ENCODE measurements around the gene DGKA. TPM values are rescaled to one million over a fixed set of nuclear protein-coding genes. Genes with fewer than 3 reads are reported as not detected.
A peak's percentile ranks its signal among the peaks of the same experiment; 100 is the strongest.

The DGKA gene
- total RNA-seq, 2 donors from 2014 or later, result 74.9 to 161 TPM

DNA sequence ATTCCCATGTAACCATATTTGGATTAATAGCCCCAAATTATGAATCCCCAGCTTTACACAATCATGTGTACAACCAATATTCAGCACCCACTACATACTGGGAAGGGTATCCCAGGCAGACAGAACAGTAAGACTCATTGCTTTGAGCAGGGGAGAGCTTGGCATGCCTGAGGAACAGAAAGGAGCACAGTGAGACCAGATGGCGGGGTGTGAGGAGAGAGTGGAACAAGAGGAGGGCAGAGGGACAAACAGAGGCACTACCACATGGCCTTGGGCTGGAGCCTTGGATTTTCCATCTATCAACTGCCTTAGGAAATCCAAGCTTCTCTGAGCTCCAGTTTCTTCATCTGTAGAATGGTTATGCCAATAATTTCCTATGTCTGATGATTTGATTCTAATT, 3.8 kb downstream of the DGKA start:
- TF ChIP-seq POLR2AphosphoS5 (IDR thresholded peaks at IDR 0.05), result no peak
- TF ChIP-seq, protein P1, sequence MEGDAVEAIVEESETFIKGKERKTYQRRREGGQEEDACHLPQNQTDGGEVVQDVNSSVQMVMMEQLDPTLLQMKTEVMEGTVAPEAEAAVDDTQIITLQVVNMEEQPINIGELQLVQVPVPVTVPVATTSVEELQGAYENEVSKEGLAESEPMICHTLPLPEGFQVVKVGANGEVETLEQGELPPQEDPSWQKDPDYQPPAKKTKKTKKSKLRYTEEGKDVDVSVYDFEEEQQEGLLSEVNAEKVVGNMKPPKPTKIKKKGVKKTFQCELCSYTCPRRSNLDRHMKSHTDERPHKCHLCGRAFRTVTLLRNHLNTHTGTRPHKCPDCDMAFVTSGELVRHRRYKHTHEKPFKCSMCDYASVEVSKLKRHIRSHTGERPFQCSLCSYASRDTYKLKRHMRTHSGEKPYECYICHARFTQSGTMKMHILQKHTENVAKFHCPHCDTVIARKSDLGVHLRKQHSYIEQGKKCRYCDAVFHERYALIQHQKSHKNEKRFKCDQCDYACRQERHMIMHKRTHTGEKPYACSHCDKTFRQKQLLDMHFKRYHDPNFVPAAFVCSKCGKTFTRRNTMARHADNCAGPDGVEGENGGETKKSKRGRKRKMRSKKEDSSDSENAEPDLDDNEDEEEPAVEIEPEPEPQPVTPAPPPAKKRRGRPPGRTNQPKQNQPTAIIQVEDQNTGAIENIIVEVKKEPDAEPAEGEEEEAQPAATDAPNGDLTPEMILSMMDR (IDR thresholded peaks at IDR 0.05), result no peak
- no peak for TF ChIP-seq POLR2A (IDR thresholded peaks at IDR 0.05)
- H3K4me3 ChIP-seq, result no peak overlapping the region
- H3K36me3 ChIP-seq, result no peaks in the 10 kb centered on the region
- H3K27me3 ChIP-seq (replicated peaks; ENCODE audit: insufficient read depth), result no peaks in the 10 kb centered on the region
- peaks cover 4% of the 10 kb centered on the region for H3K4me1 ChIP-seq (replicated peaks)
- WGBS, result 100% methylated on average over 1 of the region's 1 CpG
- DNase-seq (ENCODE audit: low spot score), result no peak
- no peaks in the 10 kb centered on the region for H3K9me3 ChIP-seq
- intact Hi-C loops (cut with DNase I), result no loop called here
- H3K27ac ChIP-seq, result no peak overlapping the region

DNA sequence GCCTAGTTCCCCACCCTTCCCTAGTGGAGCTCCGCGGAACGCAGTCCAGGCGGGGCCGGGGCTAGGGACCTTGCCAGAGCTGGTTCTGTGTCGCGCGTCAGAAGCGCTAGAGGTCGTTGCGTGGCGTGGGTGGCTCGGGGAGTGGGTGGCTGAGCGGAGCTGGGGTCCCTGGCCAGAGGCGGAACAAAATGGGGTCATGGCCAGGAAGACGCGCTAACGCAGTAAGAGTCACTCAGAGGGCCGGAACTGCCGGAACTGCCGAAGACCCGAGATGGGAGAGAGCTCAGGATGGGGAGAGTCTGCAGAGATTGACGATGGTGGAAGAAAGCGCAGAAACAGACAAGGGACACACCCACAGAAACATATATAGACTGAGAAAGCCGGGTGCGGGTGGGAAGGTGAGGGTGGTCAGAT, 4.8 kb downstream of the DGKA start:
- WGBS, result 56% methylated on average over 26 of the region's 26 CpGs
- no peaks in the 10 kb centered on the region for H3K9me3 ChIP-seq
- no peak overlapping the region for H3K4me3 ChIP-seq

DNA sequence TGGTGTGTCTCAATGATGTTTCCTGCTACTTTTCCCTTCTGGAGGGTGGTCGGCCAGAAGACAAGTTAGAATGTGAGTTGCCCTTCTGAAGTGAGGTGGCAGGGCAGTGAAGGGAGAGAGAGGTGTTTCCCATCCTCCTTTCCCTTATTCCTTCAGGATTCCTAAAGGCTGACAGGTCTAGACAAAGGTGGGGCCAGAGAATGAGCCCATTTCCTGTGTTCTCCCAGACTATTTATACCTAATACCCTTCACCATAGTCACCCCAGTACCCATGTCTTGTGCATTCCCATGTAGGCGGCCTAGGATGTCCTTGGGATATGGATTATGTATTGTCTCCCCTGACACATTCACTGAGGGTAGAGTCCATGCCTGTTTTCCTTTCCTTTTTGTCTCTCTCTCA, 7.0 kb downstream of the DGKA start:
- H3K36me3 ChIP-seq, result no peaks in the 10 kb centered on the region
- 93% methylated on average over 2 of the region's 2 CpGs for WGBS
- TF ChIP-seq, protein P1 (IDR thresholded peaks at IDR 0.05), result no peak
- no peak for TF ChIP-seq POLR2A (IDR thresholded peaks at IDR 0.05)
- no peak for TF ChIP-seq POLR2AphosphoS5 (IDR thresholded peaks at IDR 0.05)
- DNase-seq (ENCODE audit: low spot score), result no peak
- H3K27ac ChIP-seq, result no peak overlapping the region
- intact Hi-C loops (cut with DNase I), result loop anchor here (2.0 kb wide), 1 partner anchor 199 kb away; no protein-coding TSS in a partner anchor
- H3K27me3 ChIP-seq (replicated peaks; ENCODE audit: insufficient read depth), result no peaks in the 10 kb centered on the region
- H3K4me1 ChIP-seq (replicated peaks), result peaks cover 4% of the 10 kb centered on the region
- H3K9me3 ChIP-seq, result no peaks in the 10 kb centered on the region
- H3K4me3 ChIP-seq, result no peak overlapping the region

More for the DNA sequence above, 4.8 kb downstream of the DGKA start:
- TF ChIP-seq, protein P1 (IDR thresholded peaks at IDR 0.05), result no peak
- TF ChIP-seq POLR2AphosphoS5 (IDR thresholded peaks at IDR 0.05) (no peak), POLR2A (IDR thresholded peaks at IDR 0.05) (no peak)
- Histone ChIP-seq H3K4me1 (replicated peaks) (peaks cover 4% of the 10 kb centered on the region), H3K36me3 (no peaks in the 10 kb centered on the region), H3K27me3 (replicated peaks; ENCODE audit: insufficient read depth) (no peaks in the 10 kb centered on the region), H3K27ac (peak overlapping the region in 1 of 2 donors; percentile 33)
- intact Hi-C loops (cut with DNase I), result no loop called here
- no peak for DNase-seq (ENCODE audit: low spot score)

DNA sequence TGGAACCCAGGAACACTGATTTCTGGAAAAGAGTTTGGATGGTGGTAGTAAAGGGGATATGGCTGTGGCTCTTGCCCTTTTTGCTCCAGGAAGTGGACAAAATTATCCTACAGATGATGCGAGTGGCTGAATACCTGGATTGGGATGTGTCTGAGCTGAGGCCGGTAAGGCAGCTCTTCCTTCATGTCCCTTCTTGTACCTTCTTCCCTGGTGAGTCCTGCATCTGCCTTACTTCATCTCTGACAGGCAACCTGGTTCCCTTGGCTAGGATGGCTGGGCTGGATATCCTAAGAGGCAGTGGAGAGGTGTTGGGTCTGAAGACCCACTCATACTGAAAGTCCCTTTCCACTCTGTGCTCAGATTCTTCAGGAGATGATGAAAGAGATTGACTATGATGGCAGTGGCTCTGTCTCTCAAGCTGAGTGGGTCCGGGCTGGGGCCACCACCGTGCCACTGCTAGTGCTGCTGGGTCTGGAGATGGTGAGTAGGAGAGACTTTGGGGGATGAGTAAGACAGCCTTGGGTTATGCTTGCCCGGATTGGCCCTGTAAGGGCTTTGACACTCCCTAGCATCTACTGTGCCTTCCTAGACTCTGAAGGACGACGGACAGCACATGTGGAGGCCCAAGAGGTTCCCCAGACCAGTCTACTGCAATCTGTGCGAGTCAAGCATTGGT, 8.0 kb downstream of the DGKA start:
- Histone ChIP-seq H3K27me3 (replicated peaks; ENCODE audit: insufficient read depth) (no peaks in the 10 kb centered on the region), H3K36me3 (no peaks in the 10 kb centered on the region), H3K4me3 (no peak overlapping the region), H3K9me3 (no peaks in the 10 kb centered on the region), H3K4me1 (replicated peaks) (no peaks in the 10 kb centered on the region), H3K27ac (no peak overlapping the region)
- WGBS, result 91% methylated on average over 8 of the region's 8 CpGs
- DNase-seq (ENCODE audit: low spot score), result no peak
- intact Hi-C loops (cut with DNase I), result loop anchor here (2.0 kb wide), 1 partner anchor 200 kb away; no protein-coding TSS in a partner anchor
- TF ChIP-seq POLR2AphosphoS5 (IDR thresholded peaks at IDR 0.05) (no peak), POLR2A (IDR thresholded peaks at IDR 0.05) (no peak)
- TF ChIP-seq, protein P1 (IDR thresholded peaks at IDR 0.05), result no peak

Measured in prostate gland (tissue), 2 donors.